HG03039 (cell line): ENCODE measurements around the gene AGO3.

Experiments used
- ATAC-seq: cut with Tn5 transposase; IDR thresholded peaks from one replicate; pipeline ENCODE4 v1.9.1; 2021; ENCODE audit warnings: mild to moderate bottlenecking, moderate library complexity; ENCODE audit not compliant: unreplicated experiment

The AGO3 gene

DNA sequence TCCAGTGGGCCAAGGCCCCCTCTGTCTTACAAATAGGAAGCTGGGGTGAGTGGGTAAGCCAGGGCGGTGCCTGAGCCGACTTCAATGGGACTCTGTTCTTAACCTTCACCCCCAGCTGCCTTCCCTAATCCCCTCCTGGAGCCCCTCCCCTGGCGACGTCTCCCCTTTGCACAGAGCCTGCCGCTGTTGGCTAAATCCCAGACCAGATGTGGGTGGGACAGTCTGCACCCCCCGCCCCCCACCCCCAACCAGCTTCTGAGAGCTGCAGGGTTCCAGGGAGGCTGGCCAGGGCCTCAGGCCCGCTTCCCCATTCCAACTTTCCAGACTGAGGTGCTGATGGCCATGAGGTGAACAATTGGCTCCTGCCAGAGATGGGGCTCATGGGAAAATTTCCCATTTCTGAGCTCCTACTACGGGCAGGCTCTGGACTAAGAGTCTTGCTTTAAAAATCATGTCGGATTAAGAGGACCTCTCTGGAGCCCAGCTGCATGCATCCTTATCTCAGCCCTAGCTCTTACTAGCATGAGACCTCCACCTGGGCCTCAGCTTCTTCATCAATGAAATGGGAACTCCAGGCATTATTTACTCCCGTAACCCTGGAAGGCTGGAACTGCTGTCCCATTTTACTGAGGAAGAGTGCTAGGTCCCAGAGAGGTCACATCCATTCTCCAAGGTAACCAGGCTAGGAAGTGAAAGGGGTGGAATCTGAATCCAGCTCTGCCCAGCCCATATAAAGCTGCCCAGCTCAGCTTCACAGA, 187.7 kb downstream of the AGO3 start:
- ATAC-seq: no peak

DNA sequence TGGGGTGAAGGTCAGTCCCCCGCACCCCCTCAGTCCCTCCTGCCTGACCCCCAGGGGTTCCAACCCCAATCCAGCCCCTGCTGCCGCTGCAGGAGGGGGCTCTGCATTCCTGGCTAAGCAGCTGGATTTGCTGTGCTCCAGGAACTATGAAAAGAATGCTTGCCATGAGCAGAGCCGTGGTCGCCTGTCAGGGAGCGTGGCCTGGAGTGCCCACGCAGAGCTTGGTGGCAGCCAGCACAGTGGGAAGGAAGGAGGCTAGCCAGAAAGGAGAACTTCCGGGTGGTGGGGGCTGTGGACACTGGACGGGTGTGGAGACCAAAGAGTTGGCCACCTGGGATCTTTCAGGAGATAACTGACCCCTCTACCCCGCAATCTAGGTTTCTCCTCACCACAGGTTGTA, 188.6 kb downstream of the AGO3 start:
- ATAC-seq: no peak
